Measurements from ENCODE around the gene SPPL3. TPM values are rescaled to one million over a fixed set of nuclear protein-coding genes. Genes with fewer than 3 reads are reported as not detected.

The SPPL3 gene
- total and polyA plus RNA-seq, 8 donors = 5.0 to 63.4 (median 18.0) TPM

GRCh38 chr12:120800665-120801064, 103.5 kb downstream of the SPPL3 start:
- no peak for DNase-seq
- Histone ChIP-seq H3K4me3 (no peak overlapping the region), H3K4me1 (peaks cover 0 to 11% (median 3%) of the 10 kb centered on the region in 4 donors), H3K27me3 (no peaks in the 10 kb centered on the region), H3K36me3 (peaks cover 0 to 8% (median 0%) of the 10 kb centered on the region in 4 donors), H3K9me3 (peaks cover 0 to 6% (median 3%) of the 10 kb centered on the region in 4 donors), H3K27ac (no peak overlapping the region)
- intact Hi-C loops (cut with DNase I; ENCODE audit: low total_unique reads) = no loop called here
- TF ChIP-seq CTCF (IDR thresholded peaks at IDR 0.05) (no peak), POLR2A (IDR thresholded peaks at IDR 0.05) (no peak), POLR2AphosphoS5 (IDR thresholded peaks at IDR 0.05) (no peak), EP300 (IDR thresholded peaks at IDR 0.05) (no peak)

GRCh38 chr12:120799243-120800045, 104.7 kb downstream of the SPPL3 start:
- TF ChIP-seq EP300 (IDR thresholded peaks at IDR 0.05) (no peak), POLR2AphosphoS5 (IDR thresholded peaks at IDR 0.05) (no peak), POLR2A (IDR thresholded peaks at IDR 0.05) (no peak), CTCF (IDR thresholded peaks at IDR 0.05) (no peak)
- Histone ChIP-seq H3K27ac (no peak overlapping the region), H3K36me3 (peaks cover 0 to 8% (median 0%) of the 10 kb centered on the region in 4 donors), H3K9me3 (peaks cover 0 to 9% (median 4%) of the 10 kb centered on the region in 4 donors), H3K27me3 (no peaks in the 10 kb centered on the region), H3K4me1 (peaks cover 0 to 11% (median 3%) of the 10 kb centered on the region in 4 donors), H3K4me3 (no peak overlapping the region)
- 65 to 87% (median 82%) methylated on average over 3 of the region's 3 CpGs for WGBS, 5 donors
- intact Hi-C loops (cut with DNase I; ENCODE audit: low total_unique reads) = no loop called here
- peak in 1 of 2 donors; percentile 20 for DNase-seq

- Histone ChIP-seq H3K4me3 (no peak overlapping the region), H3K27ac (no peak overlapping the region), H3K27me3 (no peaks in the 10 kb centered on the region), H3K36me3 (peaks cover 0 to 8% (median 0%) of the 10 kb centered on the region in 4 donors), H3K9me3 (peaks cover 0 to 9% (median 4%) of the 10 kb centered on the region in 4 donors), H3K4me1 (peaks cover 0 to 11% (median 3%) of the 10 kb centered on the region in 4 donors)
- WGBS, 5 donors = 65 to 79% (median 72%) methylated on average over 4 of the region's 4 CpGs
- no peak for DNase-seq
- TF ChIP-seq EP300 (IDR thresholded peaks at IDR 0.05) (no peak), CTCF (IDR thresholded peaks at IDR 0.05) (no peak), POLR2A (IDR thresholded peaks at IDR 0.05) (no peak), POLR2AphosphoS5 (IDR thresholded peaks at IDR 0.05) (no peak)
- intact Hi-C loops (cut with DNase I; ENCODE audit: low total_unique reads) = no loop called here
Measured at GRCh38 chr12:120798696-120799095, 105.5 kb downstream of the SPPL3 start.

GRCh38 chr12:120797677-120798642, 106.2 kb downstream of the SPPL3 start:
- Histone ChIP-seq H3K36me3 (peaks cover 0 to 8% (median 0%) of the 10 kb centered on the region in 4 donors), H3K9me3 (peaks cover 0 to 9% (median 4%) of the 10 kb centered on the region in 4 donors), H3K4me1 (peaks cover 0 to 11% (median 3%) of the 10 kb centered on the region in 4 donors), H3K27ac (no peak overlapping the region), H3K4me3 (no peak overlapping the region), H3K27me3 (no peaks in the 10 kb centered on the region)
- 79 to 84% (median 82%) methylated on average over 7 of the region's 7 CpGs for WGBS, 5 donors
- DNase-seq = no peak
- intact Hi-C loops (cut with DNase I; ENCODE audit: low total_unique reads) = no loop called here
- no peak for TF ChIP-seq POLR2A (IDR thresholded peaks at IDR 0.05)
- no peak for TF ChIP-seq CTCF (IDR thresholded peaks at IDR 0.05)
- TF ChIP-seq POLR2AphosphoS5 (IDR thresholded peaks at IDR 0.05) = no peak
- TF ChIP-seq EP300 (IDR thresholded peaks at IDR 0.05) = no peak

Measured in stomach (tissue), 9 donors.